Rectal smooth muscle tissue (tissue), 1 donor: Measurements from ENCODE around the gene CA9.
A peak's percentile ranks its signal among the peaks of the same experiment; 100 is the strongest.

ENCODE experiments used
- H3K27ac ChIP-seq: one replicate; pipeline ENCODE4 v1.7.0; 2013; ENCODE audit warnings: low read depth, low read length, inconsistent platforms
- H3K27me3 ChIP-seq: one replicate; pipeline ENCODE4 v1.7.0; 2013; ENCODE audit warnings: low read length; ENCODE audit not compliant: control insufficient read depth, insufficient read depth
- H3K36me3 ChIP-seq: one replicate; pipeline ENCODE4 v1.7.0; 2013; ENCODE audit warnings: low read length; ENCODE audit not compliant: control insufficient read depth, insufficient read depth
- H3K4me1 ChIP-seq: one replicate; pipeline ENCODE4 v1.7.0; 2013; ENCODE audit warnings: low read length; ENCODE audit not compliant: control insufficient read depth, insufficient read depth
- H3K4me3 ChIP-seq: one replicate; pipeline ENCODE4 v1.7.0; 2013; ENCODE audit warnings: low read length
- H3K9ac ChIP-seq: one replicate; pipeline ENCODE4 v1.7.0; 2013; ENCODE audit warnings: low read length

CA9 gene

DNA sequence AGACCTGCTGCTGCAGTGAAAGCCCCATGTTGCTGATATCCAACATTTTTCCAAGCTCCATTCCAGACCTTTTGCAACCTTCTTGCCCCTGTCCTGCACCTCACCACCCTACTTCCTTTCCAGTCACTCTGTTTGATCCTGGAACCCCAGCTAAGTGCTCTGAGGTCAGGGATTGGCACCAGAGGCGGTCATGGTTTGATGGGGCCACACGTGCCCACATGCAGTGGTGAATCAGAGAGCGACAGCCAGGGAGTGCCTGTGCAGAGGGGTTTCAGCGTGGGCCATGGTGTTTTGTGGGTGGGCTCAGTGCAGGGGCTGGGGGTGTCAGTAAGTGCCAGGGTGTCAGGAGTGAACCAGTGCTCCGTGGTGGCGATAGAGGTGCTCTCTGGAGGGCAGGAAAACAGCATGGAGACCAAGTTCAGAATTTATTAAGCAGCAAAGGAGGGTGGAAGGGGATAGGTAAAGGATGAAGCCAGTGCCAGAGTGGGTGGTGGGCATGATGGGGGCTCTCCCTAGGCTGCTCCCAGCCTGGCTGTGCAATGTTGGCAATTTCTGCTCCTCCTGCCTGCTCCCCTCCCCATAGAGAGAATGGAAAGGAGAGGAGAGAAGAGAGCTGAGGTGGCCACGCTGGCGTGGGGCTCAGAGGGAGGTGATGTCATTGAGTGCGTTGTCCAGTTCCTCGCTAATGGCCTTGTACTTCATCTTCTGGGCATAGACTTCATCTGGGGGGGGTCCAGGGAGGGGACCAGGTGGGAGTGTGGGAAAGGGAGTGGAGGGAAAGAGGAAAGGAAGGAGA lies 9.0 kb downstream of the CA9 start:
- peak overlapping the region; percentile 17 for H3K4me3 ChIP-seq
- H3K36me3 ChIP-seq, result peaks cover 33% of the 10 kb centered on the region
- H3K27me3 ChIP-seq, result no peaks in the 10 kb centered on the region
- H3K9ac ChIP-seq, result no peak overlapping the region
- peak overlapping the region; percentile 99 for H3K27ac ChIP-seq
- peaks cover 25% of the 10 kb centered on the region for H3K4me1 ChIP-seq

GRCh38 chr9:35683323-35683722 lies 9.6 kb downstream of the CA9 start:
- Histone ChIP-seq H3K9ac (no peak overlapping the region), H3K27me3 (no peaks in the 10 kb centered on the region), H3K4me1 (peaks cover 25% of the 10 kb centered on the region), H3K27ac (peak overlapping the region; percentile 99), H3K36me3 (peaks cover 33% of the 10 kb centered on the region), H3K4me3 (no peak overlapping the region)

DNA sequence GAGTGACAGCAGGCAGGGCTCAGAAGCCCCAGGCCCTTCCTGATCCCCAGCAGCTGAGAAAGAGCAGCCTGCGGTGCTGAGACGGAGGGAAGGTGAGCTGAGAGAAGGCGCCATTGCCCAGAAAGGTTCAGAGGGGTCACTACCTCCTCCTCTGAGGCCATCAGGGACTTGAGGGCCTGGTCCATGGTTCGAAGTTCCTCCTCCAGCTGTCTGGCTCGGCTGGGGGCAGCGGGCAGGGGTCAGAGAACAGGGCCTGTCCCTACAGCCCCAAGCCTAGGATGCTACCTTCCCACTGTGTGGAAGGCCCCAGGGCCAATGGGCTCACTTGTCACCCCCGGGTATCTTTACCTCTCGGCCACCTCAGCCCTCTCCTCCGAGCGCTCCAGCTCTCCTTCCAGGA lies 11.2 kb downstream of the CA9 start:
- Histone ChIP-seq H3K4me1 (peaks cover 25% of the 10 kb centered on the region), H3K9ac (no peak overlapping the region)

GRCh38 chr9:35685506-35685905 lies 11.8 kb downstream of the CA9 start:
- Histone ChIP-seq H3K4me3 (peak overlapping the region; percentile 62), H3K27me3 (no peaks in the 10 kb centered on the region), H3K9ac (no peak overlapping the region), H3K27ac (peak overlapping the region; percentile 99), H3K36me3 (peaks cover 33% of the 10 kb centered on the region), H3K4me1 (peaks cover 25% of the 10 kb centered on the region)

More for the DNA sequence above, 11.2 kb downstream of the CA9 start:
- Histone ChIP-seq H3K27ac (peak overlapping the region; percentile 99), H3K27me3 (no peaks in the 10 kb centered on the region), H3K4me3 (peak overlapping the region; percentile 62), H3K36me3 (peaks cover 33% of the 10 kb centered on the region)

DNA sequence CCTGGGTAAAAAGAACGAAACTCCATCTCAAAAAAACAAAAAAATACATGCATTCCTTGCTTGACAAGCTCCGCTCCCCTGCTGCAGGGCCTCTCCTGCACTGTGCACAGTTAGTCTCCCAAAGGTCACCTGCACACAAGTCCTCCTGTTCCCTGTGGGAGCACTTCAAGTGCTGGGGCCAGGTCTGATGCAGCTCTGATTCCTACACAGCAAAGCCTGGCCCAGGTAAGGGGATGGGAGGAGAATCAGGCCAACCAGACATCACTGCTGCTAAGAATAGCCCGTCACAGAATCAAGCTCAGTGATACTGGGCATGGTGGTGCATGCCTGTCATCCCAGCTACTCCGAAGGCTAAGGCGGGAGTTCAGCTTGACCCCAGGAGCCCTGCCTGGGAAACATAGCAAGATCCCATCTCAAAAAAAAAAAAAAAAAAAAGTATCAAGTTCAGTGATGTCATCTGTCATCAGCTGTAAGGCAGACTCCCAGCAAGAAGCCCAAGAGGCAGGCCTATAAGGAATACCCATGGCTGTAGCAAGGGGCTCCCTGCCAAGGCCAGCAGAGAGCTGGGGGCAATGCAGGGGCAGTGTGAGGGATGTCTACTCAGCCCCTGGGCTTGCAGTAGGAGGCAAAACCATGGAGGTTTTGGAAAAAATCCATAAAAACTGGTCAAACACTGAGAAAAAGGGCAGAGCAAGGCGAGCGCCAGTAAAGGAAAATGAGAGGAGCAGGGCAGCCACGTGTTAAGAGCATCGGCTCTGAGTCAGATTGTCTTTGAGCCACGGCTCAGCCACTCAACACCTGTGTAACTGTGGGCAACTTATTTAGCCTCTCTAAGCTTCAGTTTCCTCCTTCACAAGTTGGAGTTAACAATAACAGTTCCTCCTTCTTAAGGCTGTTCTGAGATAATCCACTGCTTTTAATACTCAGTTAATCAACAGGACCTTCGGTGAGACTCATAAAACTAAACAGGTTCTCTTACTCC lies 12.8 kb downstream of the CA9 start:
- Histone ChIP-seq H3K36me3 (peaks cover 33% of the 10 kb centered on the region), H3K4me3 (peak overlapping the region; percentile 72), H3K27me3 (no peaks in the 10 kb centered on the region), H3K4me1 (peaks cover 29% of the 10 kb centered on the region), H3K27ac (peak overlapping the region; percentile 99), H3K9ac (no peak overlapping the region)

- Histone ChIP-seq H3K27me3 (no peaks in the 10 kb centered on the region), H3K9ac (no peak overlapping the region), H3K27ac (peak overlapping the region; percentile 99), H3K4me1 (peaks cover 30% of the 10 kb centered on the region), H3K4me3 (peak overlapping the region; percentile 72), H3K36me3 (peaks cover 30% of the 10 kb centered on the region)
Measured at GRCh38 chr9:35687306-35687705, 13.6 kb downstream of the CA9 start.

DNA sequence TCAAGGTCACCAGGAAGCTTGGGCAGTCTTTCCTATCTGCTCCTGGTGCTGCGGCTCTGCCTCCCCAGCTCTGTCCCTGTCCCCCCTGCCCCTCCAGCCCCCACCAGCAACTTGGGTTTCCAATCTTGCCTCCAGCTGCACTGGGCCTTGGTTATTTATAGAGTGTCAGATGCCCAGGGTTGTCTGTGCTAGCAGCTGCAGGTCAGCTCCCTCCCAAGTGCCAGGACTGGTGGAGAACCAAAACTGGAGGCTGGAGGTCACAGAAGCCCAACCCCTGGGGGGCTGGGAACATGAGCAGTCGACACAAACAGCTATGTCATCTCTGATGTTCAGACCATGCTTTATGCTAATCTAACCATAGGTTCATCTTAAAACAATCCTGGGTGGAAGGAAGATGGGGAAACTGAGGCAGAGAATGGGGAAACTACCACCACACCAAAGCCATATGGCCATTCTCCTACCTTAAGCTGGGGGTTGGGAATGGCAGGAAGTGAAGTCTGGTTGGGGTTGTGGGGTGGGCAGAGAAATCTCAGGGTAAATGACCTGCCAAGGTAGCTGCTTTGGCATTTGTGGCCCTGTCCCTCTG lies 14.3 kb downstream of the CA9 start:
- H3K4me1 ChIP-seq, result peaks cover 30% of the 10 kb centered on the region
- H3K36me3 ChIP-seq, result peaks cover 23% of the 10 kb centered on the region
- no peaks in the 10 kb centered on the region for H3K27me3 ChIP-seq
- peak overlapping the region; percentile 99 for H3K27ac ChIP-seq
- peak overlapping the region; percentile 72 for H3K4me3 ChIP-seq
- H3K9ac ChIP-seq, result peak overlapping the region; percentile 46

DNA sequence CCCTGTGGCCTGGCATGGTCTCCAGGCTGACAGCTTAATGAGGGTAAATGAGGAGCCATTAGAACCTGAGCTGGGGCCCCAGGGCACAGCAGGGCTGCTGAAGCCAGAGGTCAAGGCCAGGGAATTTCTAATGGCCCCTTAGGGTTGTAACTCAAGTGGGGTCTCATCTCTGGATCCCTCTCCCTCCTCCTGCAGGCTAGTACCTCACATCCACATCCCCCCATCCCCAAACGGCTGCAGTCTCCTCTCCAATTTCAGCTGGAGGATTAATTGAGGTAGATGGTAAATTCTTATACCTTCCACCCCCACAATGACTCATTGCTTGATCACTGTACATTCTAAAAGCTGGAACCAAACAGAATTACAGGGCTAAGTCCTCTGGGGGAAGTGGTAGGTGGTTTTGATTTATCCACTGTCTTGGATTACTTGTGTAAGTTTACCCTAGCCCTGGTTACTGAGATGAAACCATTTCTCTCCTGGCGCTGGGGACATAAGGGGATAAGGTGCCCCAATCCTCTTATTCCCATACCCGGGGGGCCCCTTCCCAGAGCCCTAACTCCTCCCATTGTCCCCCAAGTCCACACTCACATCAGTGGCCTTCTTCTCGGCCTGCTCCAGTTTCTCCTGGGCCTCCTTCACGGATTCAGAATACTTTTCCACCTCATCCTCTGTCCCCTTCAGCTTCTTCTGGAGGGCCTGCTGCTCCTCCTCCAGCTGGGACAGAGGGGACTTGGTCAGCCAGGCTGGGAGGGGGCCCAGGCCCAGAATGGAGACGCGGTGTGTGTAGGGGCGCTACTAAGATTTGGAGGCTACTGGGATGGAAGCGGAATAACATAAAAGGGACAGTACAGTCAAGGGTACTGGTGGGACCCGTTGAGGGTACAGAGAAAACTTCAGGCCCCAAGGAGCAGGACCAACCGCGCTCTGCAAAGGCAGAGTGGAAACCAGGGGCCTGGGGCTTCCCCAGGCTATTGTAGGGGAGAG lies 15.1 kb downstream of the CA9 start:
- no peaks in the 10 kb centered on the region for H3K27me3 ChIP-seq
- H3K4me1 ChIP-seq, result peaks cover 22% of the 10 kb centered on the region
- peak overlapping the region; percentile 85 for H3K9ac ChIP-seq
- peak overlapping the region; percentile 99 for H3K27ac ChIP-seq
- peaks cover 16% of the 10 kb centered on the region for H3K36me3 ChIP-seq
- H3K4me3 ChIP-seq, result peak overlapping the region; percentile 72

GRCh38 chr9:35689542-35690293 lies 16.0 kb downstream of the CA9 start, which contains the start of gene TPM2:
Gene TPM2, minus strand, starts transcription at chr9:35689925. Its CDS starts 108 bp downstream, at chr9:35689817.
- Histone ChIP-seq H3K27me3 (no peaks in the 10 kb centered on the region), H3K36me3 (peaks cover 9% of the 10 kb centered on the region), H3K9ac (peak within 1 kb of the TSS; percentile 85), H3K27ac (peak within 1 kb of the TSS; percentile 99), H3K4me3 (peak within 1 kb of the TSS; percentile 82), H3K4me1 (peaks cover 15% of the 10 kb centered on the region)

DNA sequence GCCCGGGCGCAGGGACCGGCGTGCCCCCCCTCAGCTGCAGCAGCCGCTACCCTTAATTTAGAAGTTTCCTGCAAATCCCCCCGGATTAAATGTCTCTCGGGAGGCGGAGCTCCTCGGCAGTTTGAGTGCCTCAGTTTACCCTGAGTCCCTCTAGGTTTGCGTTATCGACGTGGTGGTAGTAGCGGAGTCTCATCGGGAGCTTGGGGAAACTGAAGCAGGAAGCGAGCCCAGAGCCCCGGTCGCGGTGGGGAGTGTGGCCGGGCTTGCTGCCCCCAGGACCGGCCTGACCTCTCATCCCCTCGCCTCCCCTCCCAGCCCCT lies 16.5 kb downstream of the CA9 start:
- Histone ChIP-seq H3K36me3 (peaks cover 4% of the 10 kb centered on the region), H3K4me1 (peaks cover 10% of the 10 kb centered on the region), H3K27me3 (no peaks in the 10 kb centered on the region), H3K27ac (peak overlapping the region; percentile 99), H3K4me3 (peak overlapping the region; percentile 82), H3K9ac (peak overlapping the region; percentile 10)
